ENCODE data around the gene CCM2.
"Not testable (repeated sequence)": the region's sequence is repeated elsewhere in the genome, so short reads cannot be mapped to it uniquely, and the experiment has no call there.

CCM2 gene

DNA sequence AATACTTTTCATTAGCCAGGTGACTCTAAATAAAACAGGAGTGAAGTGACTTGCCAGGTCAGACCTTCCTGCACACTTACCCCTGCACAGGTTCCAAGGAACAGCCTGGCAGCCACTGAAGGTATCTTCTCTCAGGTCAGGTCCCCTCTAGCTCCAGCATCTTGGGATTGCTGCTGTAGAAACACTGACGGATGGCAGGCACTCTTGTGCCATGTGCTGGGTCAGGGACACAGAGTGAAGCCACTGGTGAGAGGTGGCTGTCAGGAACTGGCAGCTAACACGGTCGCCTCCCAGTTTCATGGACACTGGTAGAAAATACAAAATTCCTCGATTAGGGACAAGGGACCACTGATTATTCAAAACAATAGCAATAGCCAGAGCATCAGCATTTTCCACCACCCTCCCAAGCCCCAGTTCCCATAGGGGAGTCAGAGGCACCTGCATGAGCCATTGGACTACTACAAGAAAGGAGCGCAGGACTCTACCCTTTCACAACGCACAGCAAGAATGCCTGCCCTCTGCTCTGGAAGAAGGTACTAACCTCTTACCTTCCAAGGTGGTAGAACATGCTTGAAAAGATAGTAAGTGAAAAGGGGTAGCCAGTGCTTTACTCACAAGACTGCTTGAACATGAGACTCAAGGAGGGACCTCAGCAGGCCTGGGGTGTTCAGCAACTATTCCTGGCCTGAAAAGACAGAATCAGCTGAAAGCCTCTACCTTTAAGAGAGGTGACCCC is 16.1 kb upstream of the CCM2 start:
- DNase-seq: no peak

DNA sequence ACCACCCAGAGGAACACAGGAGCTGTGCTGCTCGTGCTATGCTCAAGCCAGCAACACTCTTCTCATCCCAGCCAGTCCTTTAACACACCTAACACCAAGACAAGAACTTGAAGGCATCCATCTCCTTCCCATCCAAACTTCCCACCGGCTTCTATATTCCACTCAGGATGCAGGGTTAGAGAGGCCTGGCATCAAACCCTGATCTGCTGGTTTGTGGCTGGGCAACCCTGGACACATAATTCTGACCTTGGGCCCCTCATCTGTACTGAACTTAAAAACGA is 15.6 kb upstream of the CCM2 start:
- DNase-seq: no peak

DNA sequence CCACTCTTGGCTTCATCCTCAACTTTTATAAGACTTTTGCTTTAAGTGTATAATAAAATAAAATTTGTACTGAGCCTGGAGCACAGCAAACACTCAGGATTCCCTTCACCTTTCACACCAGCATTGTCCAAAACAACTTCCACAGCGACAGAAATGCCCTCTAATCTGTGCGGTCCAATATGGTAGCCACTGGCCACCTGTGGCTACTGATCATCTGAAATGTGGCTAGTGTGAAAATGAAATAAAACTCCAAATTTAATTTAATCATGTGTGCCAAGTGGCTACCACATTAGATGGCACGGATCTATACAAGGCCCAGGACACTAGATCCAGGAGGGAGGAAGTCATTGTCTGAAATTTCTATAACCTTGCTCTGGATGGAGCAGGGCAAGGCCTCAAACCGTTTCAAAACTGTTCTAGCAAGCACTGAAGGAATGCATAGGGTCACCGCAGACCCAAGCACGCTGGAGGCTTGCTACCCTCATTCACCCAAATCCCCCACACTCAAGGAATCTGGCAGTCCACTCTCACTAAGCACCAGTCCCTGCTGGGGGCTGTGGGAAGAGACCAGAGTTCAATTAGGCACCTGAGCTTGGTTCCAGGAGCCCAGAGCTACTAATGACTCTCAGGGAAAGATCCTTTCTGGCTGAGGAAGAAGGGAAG is 14.8 kb upstream of the CCM2 start:
- no peak for DNase-seq

DNA sequence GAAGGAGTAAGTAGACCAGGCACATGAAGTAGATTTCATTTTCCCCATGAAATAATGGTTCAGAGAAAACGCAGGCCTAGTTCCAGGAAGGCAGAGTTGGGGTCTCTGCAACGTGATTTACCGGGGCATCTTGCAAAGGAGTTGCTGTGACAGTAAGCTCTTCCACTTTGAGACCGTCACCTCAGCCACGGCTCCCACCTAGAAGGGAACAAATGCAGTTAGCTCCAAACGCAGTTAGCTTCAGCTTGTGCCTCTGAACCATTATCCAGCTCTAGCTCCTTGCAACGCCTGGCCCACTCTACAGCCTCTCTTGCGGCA is 14.1 kb upstream of the CCM2 start:
- DNase-seq: no peak

DNA sequence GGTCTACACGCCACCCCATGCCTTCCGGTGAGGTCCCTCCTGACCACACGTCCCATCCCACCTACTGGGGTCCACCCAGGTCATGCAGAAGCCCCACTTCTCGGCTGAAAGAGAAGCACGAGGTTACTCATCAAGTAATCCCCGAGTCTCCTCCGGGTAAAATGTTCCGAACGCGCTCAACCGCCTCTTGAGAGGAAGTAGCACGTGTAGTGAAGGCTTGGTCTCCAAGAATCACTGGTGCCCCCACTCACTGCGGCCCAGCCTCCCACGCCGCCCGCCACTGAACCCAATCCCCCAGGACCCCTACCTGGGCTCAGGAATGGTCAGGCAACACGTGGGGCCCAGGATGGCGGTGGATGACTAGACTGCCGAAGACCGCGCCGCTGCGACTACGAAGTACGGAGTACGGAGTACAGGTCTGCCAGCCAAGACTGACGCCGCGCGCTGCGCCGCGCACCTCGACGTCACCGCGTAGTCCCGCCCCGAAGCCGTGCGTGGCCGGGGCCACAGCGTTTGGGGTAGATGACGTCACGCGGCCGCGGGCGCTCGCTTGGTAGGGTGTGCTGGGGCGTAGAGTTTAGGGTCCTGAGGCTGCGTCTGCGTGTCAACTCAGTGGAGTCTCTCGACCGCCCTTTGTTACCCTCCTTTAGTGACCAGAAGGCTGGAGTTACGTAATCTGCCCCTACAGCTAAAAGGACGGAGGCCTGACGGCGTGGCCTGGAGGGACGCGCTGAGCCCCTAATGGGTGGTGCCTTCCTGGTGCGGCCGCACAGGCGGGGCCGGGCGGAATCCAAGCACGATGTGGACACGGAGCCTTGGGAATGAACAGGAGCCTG is 13.6 kb upstream of the CCM2 start:
- peak; percentile 94 for DNase-seq

DNA sequence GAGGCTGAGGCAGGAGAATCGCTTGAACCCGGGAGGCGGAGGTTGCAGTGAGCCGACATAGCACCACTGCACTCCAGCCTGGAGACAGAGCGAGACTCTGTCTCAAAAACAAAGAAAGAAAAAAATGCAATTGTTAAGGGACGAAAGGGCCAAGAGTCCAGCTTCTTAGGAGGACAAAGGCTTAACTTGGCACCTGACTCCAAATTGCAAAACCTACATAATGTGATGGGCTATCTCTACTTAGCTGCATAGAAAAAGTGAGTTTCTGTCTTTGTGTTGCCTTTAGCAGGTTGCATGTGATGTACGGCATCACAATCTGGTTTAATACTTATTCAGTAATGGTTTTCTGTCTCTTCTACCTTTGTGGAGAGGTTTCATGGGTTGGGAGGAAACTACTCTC is 12.5 kb upstream of the CCM2 start:
- DNase-seq: no peak

DNA sequence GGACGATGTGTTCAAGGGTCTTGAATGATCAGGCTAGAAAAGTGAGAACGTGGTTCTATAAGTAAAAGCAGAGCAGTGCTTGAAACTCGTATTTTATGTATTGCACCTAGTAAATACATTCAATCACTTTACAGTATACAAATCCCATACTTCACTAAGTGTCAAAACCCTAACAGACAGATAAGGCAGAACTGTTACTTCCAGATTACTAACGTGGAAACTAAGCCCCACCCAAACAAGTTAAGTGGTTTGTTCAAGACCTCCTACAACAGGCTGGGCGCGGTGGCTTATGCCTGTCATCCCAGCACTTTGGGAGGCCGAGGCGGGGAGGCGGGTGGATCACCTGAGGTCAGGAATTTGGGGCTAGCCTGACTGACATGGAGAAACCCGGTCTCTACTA is 12.0 kb upstream of the CCM2 start:
- DNase-seq: no peak

DNA sequence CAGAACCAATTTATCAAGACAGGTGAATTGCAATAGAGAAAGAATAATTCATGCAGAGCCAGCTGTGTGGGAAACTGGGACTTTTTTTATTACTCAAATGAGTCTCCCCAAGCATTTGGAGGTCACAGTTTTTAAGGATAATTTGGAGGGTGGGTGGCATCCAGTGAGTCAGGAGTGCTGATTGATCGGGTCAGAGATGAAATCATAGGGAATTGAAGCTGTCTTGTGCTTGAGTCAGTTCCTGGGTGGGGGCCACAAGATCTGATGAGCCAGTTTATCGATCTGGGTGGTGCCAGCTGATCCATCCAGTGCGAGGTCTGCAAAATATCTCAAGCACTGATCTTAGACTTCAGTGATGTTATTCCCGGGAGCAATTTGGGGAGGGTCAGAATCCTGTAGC is 11.3 kb upstream of the CCM2 start:
- no peak for DNase-seq

DNA sequence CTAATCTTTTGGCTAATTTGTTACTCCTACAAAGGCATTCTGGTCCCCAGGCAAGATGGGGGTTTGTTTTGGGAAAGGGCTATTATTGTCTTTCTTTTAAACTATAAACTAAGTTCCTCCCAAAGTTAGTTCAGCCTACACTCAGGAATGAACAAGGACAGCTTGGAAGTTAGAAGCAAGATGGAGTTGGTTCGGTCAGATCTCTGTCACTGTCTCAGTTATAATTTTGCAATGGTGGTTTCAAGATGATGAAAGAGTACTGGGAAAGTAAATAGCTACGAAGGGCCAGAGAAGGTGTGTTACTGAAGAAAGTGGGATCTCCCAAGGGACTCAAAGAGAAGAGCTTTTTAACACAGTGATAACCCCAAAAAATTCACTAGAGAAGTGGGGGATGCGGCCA is 10.9 kb upstream of the CCM2 start:
- no peak for DNase-seq

DNA sequence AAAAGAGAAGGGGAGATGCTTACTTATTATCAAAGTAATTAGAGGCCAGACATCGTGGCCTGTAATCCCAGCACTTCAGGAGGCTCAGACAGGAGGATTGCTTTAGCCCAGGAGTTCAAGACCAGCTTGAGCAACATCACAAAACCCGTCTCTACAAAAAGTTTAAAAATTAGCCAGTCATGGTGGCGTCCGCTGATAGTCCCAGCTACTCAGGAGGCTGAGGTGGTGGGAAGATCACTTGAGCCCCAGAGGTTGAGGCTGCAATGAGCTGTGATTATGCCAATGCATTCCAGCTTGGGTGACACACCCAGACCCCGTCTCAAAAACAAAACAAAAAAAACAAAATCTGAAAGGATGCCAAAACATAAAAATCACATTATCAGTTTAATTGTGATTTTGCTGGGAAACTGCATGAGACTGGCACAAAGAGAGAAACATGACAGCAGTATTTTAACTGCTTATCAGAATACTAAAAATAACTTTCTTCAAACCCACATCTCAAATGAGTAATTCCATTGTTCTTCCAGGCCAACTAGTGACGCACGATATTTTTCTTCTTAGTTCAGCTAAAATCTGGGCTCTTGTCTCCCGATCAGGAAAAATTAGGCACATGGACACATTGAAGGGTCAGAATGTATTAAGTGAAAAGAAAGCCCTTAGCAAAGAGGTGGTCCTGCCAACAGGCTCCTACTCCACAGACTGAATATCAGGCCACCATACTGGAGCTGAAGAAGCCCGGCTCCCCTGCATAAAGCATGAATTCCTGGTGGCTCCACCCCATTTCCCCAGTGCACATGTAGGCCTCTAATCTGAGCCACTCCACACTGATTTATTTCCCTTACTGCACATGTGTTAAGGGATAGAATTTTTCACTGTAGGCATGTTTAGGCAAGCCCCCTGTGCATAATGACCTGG is 9.6 kb upstream of the CCM2 start:
- DNase-seq: no peak

DNA sequence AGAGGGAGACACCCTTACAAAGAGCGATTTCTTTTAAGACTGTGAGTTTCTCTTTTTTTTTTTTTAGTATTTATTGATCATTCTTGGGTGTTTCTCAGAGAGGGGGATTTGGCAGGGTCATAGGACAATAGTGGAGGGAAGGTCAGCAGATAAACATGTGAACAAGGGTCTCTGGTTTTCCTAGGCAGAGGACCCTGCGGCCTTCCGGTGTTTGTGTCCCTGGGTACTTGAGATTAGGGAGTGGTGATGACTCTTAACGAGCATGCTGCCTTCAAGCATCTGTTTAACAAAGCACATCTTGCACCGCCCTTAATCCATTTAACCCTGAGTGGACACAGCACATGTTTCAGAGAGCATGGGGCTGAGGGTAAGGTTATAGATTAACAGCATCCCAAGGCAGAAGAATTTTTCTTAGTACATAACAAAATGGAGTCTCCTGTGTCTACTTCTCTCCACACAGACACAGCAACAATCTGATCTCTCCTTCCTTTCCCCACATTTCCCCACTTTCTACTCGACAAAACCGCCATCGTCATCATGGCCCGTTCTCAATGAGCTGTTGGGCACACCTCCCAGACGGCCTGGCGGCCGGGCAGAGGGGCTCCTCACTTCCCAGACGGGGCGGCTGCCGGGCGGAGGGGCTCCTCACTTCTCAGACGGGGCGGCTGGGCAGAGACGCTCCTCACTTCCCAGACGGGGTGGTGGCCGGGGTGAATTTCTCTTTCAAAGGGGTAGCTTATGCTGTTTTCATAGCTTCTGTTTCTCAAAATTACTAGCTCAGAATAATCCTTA is 7.8 kb upstream of the CCM2 start:
- not testable (repeated sequence) for DNase-seq

DNA sequence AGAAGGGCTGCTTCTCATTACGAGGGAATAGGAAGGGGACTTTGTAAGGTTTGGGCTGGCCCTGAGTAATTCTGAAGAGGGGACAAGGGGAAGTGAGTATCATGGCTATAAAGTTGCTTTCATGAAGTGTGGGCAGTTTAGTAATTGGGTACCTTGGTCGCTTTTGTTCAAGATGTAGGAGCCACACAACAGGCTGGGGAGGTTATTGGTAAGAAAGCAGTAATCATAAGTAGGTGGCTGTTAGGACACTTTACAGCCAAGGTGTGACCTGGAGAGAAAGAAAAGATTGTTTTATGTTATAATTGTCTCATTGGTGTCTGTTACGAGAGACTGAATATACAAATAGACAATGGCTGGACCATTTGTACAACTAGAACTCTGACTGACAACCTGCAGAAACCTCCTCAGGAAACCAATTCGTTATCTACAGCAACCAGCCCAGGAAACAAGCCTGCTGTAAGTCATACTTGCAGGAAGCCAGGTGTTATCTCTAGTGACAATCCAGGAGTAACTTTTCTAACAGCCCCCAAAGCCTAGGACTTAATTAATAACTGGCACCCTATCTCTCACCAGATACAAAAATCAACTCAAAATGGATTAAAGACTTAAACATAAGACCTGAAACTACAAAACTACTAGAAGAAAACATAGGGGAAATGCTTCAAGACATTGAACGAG is 5.0 kb upstream of the CCM2 start:
- no peak for DNase-seq

DNA sequence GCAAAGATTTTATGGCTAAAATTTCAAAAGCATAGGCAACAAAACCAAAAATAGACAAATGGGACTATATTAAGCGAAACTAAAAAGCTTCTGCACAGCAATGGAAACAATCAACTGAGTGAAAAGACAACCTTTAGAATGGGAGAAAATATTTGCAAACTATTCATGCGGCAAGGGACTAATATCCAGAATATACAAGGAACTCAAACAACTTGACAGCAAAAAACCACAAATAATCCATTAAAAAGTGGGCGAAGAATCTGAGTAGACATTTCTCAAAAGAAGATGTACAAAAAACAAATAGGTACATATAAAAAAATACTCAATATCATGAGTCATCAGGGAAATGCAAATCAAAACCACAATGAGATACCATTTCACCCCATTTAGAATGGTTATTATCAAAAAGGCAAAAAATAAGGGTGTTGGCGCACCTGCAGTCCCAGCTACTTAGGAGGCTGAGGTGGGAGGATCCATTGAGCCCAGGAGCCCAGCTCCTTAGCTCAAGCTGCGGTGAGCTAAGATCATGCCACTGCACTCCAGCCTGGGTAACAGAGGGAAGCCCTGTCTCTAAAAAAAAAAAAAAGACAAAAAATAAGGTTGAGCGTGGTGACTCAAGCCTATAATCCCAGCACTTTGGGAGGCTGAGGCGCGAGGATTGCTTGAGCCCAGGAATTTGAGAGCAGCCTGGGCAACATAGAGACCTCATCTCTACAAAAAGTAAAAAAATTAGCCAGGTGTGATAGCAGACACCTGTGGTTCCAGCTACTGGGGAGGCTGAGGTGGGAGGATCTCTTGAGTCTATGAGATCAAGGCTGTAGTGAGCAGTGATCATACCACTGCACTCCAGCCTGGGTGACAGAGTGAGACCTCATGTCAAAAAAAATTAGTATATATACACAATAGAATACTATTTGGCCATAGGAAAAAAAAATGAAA is 4.2 kb upstream of the CCM2 start:
- no peak for DNase-seq

DNA sequence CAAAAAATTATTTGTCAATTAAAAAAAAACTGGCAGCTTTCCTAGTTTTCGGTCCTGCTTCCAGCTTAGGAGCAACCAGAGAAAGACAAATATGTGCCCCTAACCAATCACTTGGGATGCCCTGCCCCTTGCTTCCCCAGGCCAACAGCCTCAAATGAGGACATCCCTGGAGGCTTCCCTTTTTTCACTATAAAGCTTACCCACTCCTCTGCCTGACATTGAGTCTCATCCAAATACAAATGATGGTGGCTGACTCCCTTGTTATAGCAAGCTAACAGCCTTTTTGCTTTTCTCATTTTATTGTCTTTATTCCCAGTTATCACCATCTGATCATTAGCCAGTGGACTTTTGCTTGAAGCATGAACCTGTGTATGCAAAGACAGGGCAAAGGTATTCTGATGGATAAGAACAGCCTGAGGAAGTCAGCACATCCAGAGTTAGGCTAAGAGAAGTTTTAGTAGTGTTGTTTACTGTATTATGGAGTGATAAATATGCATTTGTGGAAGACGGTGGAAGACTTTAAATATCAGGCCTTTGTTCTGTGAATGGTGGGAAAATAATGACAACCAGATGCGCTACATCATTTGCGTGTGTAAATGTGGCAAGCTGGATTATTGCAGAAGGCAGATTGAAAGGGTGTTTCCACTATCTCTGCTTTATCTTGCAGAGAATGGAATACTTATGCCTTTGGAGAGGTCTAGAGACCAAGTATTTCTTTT is 1.7 kb upstream of the CCM2 start:
- no peak for DNase-seq

DNA sequence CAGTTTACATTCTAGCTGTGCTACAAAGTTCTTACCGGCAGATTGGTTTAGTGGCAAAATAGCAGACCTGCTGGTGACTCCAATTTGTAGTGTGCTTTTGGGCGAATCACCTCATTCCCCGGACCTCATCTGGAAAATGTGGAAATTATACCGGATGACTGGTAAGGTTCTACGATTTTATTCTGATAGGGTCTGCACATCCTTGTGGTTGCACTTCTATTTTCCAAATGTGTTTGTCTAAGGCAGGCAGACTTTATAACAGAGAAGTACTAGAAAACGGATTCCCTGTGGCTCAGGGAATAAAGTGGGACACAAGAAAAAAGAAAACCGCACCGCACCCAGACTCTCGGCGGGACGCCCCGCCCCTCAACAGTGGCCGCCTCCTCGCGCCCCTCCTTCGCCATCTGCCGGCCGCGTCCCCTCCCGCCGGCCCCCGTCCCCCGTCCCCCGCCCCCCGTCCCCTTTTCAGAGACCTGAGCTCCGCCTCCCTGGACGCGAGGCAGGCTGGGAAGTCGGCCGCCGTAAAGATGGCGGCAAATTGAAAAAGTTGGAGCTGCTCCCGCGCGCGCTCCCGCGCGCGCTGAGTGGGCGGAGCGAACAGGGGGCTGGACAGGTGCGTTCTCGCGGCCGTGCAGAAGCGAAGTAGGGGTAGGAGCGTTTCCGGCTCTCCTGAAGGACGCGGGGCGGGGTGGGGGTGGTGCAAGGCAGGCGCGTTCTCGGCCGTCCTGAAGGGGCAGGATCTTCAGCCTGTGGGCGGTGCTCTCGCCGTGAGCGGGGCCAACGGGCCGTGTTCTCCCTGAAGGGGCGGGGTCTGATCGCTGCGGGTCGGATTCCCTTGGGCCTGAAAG is 532 bp upstream of the CCM2 start:
- DNase-seq: peak; percentile 100

DNA sequence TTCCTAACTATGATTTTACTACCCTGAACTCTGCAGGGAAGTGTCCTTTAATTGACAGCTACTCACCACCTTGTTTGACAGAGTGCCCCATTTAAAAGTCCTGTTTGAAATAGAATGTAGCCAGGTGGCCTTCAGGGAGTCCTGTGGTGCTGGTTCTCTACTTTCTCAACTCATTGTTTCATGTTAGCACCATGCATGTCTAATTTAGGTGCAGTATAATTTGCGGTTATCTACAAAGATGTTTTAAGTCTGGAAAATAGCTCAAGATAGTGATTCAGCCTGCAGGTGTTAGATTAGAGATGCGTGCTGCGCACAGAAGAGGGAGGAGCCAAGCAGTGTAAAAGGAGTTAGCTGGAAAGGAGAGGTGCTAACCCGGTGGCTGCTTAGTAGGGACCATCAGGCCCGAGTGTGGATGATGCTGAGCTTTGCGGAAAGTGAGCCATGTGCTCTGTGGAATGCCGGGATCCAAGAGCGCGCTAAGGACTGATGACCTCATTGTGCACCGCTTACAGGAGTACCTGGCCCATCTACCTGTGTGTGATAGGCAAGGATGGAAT is 1.2 kb downstream of the CCM2 start:
- peak; percentile 78 for DNase-seq

DNA sequence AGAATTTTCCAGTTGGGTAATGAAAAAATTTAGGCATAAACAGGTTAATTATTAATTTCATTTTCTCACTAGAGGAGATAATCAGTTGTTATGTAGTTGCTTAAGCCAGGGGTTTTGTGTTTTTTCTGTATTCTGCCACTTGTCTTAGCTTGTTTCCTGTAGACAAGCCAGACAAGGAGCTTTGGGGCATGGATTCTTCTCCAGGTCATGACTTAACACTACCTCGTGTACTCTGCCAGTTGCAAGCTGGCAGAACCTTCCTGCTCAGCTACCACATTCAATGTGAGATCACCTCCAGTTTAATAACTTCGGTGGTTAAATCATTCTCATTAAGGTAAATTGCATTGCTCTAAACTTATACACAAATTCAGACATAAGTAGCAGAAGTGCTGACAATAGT is 1.8 kb downstream of the CCM2 start:
- DNase-seq: no peak

DNA sequence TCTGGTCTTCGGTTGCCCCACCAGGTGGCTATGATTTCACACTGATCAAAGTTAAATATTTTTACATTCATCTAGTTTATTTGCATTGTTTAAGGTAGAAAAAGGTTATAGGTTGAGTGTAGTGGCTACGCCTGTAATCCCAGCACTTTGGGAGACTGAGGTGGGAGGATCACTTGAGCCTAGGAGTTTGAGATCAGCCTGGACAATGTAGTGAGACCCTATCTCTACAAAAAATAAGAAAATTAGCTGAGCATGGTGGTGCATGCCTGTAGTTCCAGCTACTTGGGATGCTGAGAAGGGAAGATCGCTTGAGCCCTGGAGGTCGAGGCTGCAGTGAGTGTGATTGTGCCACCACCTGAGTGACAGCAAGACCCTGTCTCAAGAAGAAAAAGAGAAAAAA is 3.8 kb downstream of the CCM2 start:
- no peak for DNase-seq

DNA sequence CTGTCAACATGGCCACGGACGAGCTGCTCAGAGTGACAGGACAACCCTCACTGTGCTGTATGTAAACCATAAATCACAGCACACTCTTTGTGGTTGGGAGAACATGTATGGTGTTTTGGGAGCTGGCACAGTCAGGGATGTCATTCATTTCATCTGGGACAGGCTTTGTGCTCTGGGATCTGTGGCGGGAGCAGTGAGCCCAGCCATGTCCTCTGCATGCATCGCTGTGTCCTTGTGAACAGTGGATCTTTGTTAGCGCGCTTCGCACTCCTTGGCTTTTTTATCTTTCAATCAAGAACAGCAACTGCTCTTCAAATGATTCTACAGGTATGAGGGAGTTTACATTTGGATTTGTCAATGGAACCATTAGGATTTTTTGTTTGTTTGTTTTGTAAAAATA is 7.1 kb downstream of the CCM2 start:
- no peak for DNase-seq
